Measurements from ENCODE around the gene NACC1. TPM values are rescaled to one million over a fixed set of nuclear protein-coding genes. Genes with fewer than 3 reads are reported as not detected.
"Not testable (repeated sequence)": the region's sequence is repeated elsewhere in the genome, so short reads cannot be mapped to it uniquely, and the experiment has no call there.

The NACC1 gene
- total and polyA plus RNA-seq, 2 donors from 2014 or later: 16.7 to 46.1 TPM

DNA sequence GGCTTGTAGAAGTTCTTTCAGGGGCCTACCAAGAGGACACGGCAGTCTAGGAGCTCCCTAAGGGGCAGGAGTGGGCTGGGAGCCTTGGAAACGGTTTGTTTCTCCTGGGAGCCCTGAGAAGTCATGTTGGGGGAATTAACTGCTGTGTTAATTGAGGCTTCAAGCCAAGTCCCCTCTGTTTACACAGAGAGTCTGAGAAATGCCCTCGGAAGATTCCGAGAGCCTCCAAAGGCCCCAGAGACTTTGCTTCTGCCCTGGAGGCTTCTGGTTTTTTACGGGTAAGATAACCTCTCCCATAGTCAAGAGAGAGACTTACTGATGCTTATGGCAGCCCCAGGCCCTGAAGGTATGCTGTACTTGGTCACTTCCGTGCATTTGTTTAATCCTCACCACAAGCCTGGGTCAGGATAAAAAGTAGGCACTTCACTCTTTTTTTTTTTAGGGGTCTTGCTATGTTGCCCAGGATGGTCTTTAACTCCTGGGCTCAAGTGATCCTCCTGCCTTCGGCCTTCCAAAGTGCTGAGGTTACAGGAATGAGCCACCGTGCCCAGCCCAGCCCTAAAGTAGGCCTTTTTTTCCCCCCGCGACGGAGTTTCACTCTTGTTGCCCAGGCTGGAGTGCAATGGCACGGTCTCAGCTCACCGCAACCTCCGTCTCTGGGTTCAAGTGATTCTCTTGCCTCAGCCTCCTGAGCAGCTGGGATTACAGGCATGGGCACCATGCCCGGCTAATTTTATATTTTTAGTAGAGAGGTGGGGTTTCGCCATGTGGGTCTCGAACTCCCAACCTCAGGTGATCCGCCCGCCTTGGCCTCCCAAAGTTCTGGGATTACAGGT lies 47.3 kb downstream of the NACC1 start:
- H3K9me3 ChIP-seq (ENCODE audit: control insufficient read depth in 2 of 3, insufficient read depth in 1 of 3, low read length in 3 of 3): no peaks in the 10 kb centered on the region
- FAIRE-seq (no peak), DNase-seq (peak in 3 of 5 donors; percentile 33 to 64 (median 56))
- H3K27ac ChIP-seq (ENCODE audit: low read depth in 2 of 2, low read length in 2 of 2): peak overlapping the region; percentile 97
- H3K36me3 ChIP-seq (ENCODE audit: control insufficient read depth in 2 of 3, insufficient read depth in 3 of 3, low read length in 3 of 3): no peaks in the 10 kb centered on the region
- no peak overlapping the region for H3K4me3 ChIP-seq (ENCODE audit: low read length in 3 of 3)
- no peak for TF ChIP-seq CTCF (IDR thresholded peaks at IDR 0.05; ENCODE audit: borderline replicate concordance, extremely low read depth, insufficient read depth)
- no peaks in the 10 kb centered on the region for H3K27me3 ChIP-seq (ENCODE audit: control insufficient read depth, insufficient read depth, low read length)
- intact Hi-C loops (cut with DNase I): no loop called here
- H3K4me1 ChIP-seq (ENCODE audit: control insufficient read depth in 2 of 3, insufficient read depth in 2 of 3, low read depth in 1 of 3, low read length in 3 of 3): peaks cover 7 to 36% (median 15%) of the 10 kb centered on the region in 3 donors
- H3K9ac ChIP-seq (ENCODE audit: low read length in 3 of 3): peak overlapping the region in 2 of 3 donors; percentile 4 to 35

DNA sequence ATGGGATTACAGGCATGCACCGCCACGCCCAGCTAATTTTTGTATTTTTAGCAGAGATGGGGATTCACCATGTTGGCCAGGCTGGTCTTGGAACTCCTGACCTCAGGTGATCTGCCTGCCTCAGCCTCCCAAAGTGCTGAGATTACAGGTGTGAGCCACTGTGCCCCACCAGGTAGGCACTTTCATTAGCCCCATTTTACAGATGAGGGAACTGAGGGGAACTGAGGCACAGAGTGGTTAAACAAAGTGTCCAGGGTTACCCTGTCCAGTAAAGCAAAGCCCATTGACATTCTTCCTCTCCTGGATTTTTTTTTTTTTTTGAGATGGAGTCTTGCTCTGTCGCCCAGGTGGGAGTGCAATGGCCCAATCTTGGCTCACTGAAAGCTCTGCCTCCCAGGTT lies 48.1 kb downstream of the NACC1 start:
- intact Hi-C loops (cut with DNase I); H3K4me3 ChIP-seq (ENCODE audit: low read length in 3 of 3); DNase-seq; H3K9me3 ChIP-seq (ENCODE audit: control insufficient read depth in 2 of 3, insufficient read depth in 1 of 3, low read length in 3 of 3); H3K27ac ChIP-seq (ENCODE audit: low read depth in 2 of 2, low read length in 2 of 2); H3K9ac ChIP-seq (ENCODE audit: low read length in 3 of 3); H3K27me3 ChIP-seq (ENCODE audit: control insufficient read depth, insufficient read depth, low read length); H3K36me3 ChIP-seq (ENCODE audit: control insufficient read depth in 2 of 3, insufficient read depth in 3 of 3, low read length in 3 of 3); FAIRE-seq: not testable (repeated sequence)
- H3K4me1 ChIP-seq (ENCODE audit: control insufficient read depth in 2 of 3, insufficient read depth in 2 of 3, low read depth in 1 of 3, low read length in 3 of 3): peaks cover 7 to 36% (median 15%) of the 10 kb centered on the region in 3 donors

GRCh38 chr19:13169769-13170168 lies 51.7 kb downstream of the NACC1 start:
- DNase-seq: no peak
- Histone ChIP-seq H3K27ac (ENCODE audit: low read depth in 2 of 2, low read length in 2 of 2) (no peak overlapping the region), H3K9me3 (ENCODE audit: control insufficient read depth in 2 of 3, insufficient read depth in 1 of 3, low read length in 3 of 3) (no peaks in the 10 kb centered on the region), H3K4me3 (ENCODE audit: low read length in 3 of 3) (no peak overlapping the region), H3K9ac (ENCODE audit: low read length in 3 of 3) (no peak overlapping the region), H3K4me1 (ENCODE audit: control insufficient read depth in 2 of 3, insufficient read depth in 2 of 3, low read depth in 1 of 3, low read length in 3 of 3) (peaks cover 2 to 28% (median 11%) of the 10 kb centered on the region in 3 donors), H3K36me3 (ENCODE audit: control insufficient read depth in 2 of 3, insufficient read depth in 3 of 3, low read length in 3 of 3) (no peaks in the 10 kb centered on the region), H3K27me3 (ENCODE audit: control insufficient read depth, insufficient read depth, low read length) (no peaks in the 10 kb centered on the region)
- intact Hi-C loops (cut with DNase I): no loop called here
- no peak for FAIRE-seq
- TF ChIP-seq CTCF (IDR thresholded peaks at IDR 0.05; ENCODE audit: borderline replicate concordance, extremely low read depth, insufficient read depth): no peak

DNA sequence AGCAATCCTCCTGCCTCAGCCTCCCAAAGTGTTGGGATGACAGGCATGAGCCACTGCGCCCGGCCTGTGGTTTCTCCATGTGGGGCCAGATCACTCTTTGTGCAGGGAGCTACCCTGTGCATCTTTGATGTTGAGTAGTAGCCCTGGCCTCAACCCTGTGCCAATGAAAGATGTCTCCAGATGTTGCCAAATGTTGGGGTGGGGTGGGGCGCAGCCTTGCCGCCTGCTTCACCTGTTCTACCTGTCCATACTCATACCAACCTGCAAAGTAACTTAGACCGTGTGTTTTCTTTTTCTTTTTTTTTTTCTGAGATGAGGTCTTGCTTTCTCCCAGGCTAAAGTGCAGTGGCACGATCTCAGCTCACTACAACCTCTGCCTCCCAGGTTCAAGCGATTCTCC lies 53.1 kb downstream of the NACC1 start:
- no peaks in the 10 kb centered on the region for H3K36me3 ChIP-seq (ENCODE audit: control insufficient read depth in 2 of 3, insufficient read depth in 3 of 3, low read length in 3 of 3)
- H3K4me1 ChIP-seq (ENCODE audit: control insufficient read depth in 2 of 3, insufficient read depth in 2 of 3, low read depth in 1 of 3, low read length in 3 of 3): peaks cover 0 to 21% (median 5%) of the 10 kb centered on the region in 3 donors
- H3K9ac ChIP-seq (ENCODE audit: low read length in 3 of 3): no peak overlapping the region
- intact Hi-C loops (cut with DNase I): no loop called here
- FAIRE-seq (no peak), DNase-seq (no peak)
- H3K4me3 ChIP-seq (ENCODE audit: low read length in 3 of 3): no peak overlapping the region
- H3K9me3 ChIP-seq (ENCODE audit: control insufficient read depth in 2 of 3, insufficient read depth in 1 of 3, low read length in 3 of 3): no peaks in the 10 kb centered on the region
- H3K27ac ChIP-seq (ENCODE audit: low read depth in 2 of 2, low read length in 2 of 2): no peak overlapping the region
- H3K27me3 ChIP-seq (ENCODE audit: control insufficient read depth, insufficient read depth, low read length): no peaks in the 10 kb centered on the region
- TF ChIP-seq CTCF (IDR thresholded peaks at IDR 0.05; ENCODE audit: borderline replicate concordance, extremely low read depth, insufficient read depth): no peak

Data from kidney (tissue), 14 donors.